GM12878 (cell line): Measurements from ENCODE around the gene PPIA. TPM values are rescaled to one million over a fixed set of nuclear protein-coding genes. Genes with fewer than 3 reads are reported as not detected.

Experiments used
- ATAC-seq: fragments of 200-7000 bp; cut with Tn5 transposase; 3 replicates; pipeline ENCODE4 v1.9.1; 2020; ENCODE audit warnings: mild to moderate bottlenecking, moderate library complexity
- BruUV-seq: library from RNA; stranded (reverse); fragments of 400-500 nt; replicated peaks from 2 replicates; lab custom pipeline; 2021; lab: Mats Ljungman, UMichigan
- CTCF ChIA-PET: fragments of 300-600 bp; sonication (Branson Sonifier 250); formaldehyde crosslinking; extraction: SDS; loops from one replicate; lab custom pipeline; 2021; ENCODE audit warnings: inconsistent platforms; lab: Yijun Ruan, JAX
- POLR2A ChIA-PET: fragments of 350-600 bp; formaldehyde crosslinking; extraction: SDS; loops from one replicate; lab custom pipeline; 2021; ENCODE audit warnings: inconsistent platforms; lab: Charles Lee
- RAD21 ChIA-PET: fragments of 300-600 bp; sonication (Branson Sonifier 250); formaldehyde crosslinking; loops from one replicate; lab custom pipeline; 2023; ENCODE audit warnings: antibody characterized with exemption; ENCODE audit not compliant: unreplicated experiment; lab: Charles Lee
- SMC1A ChIA-PET: fragments of 300-600 bp; sonication (Branson Sonifier 250); formaldehyde crosslinking; loops from one replicate; lab custom pipeline; 2023; ENCODE audit not compliant: unreplicated experiment, uncharacterized antibody; lab: Charles Lee
- DNase-seq: peaks from one replicate; pipeline ENCODE4 v3.0.0-alpha.2; 2011; ENCODE audit warnings: low read depth, low spot score
- FAIRE-seq: peaks from 3 replicates; lab custom pipeline; 2011; peaks lifted over from hg19 to GRCh38; lab: Jason Lieb, UNC
- H2AFZ ChIP-seq: 2 replicates; pipeline ENCODE4 v1.6.0; 2011; ENCODE audit warnings: low read depth, low read length, control low read depth; ENCODE audit not compliant: control insufficient read depth
- H3K27ac ChIP-seq: 2 replicates; pipeline ENCODE4 v1.5.1; 2011; ENCODE audit warnings: control low read depth; ENCODE audit not compliant: control insufficient read depth, insufficient read depth
- H3K27me3 ChIP-seq, 2 experiments: replicated peaks in 1 of 2; 2 replicates each; pipeline versions ENCODE4 v1.6.0 to v1.6.1; 2011; ENCODE audit warnings: low read length in 1 of 2; ENCODE audit not compliant: control insufficient read depth in 2 of 2, insufficient read depth in 2 of 2
- H3K36me3 ChIP-seq, 2 experiments: 2 replicates each; pipeline ENCODE4 v1.5.1; 2011; ENCODE audit warnings: low read length in 1 of 2; ENCODE audit not compliant: control insufficient read depth in 2 of 2, insufficient read depth in 2 of 2
- H3K4me1 ChIP-seq: 2 replicates; pipeline ENCODE4 v1.6.1; 2011; ENCODE audit warnings: mild to moderate bottlenecking, low read length, moderate library complexity, mixed read lengths; ENCODE audit not compliant: control insufficient read depth, insufficient read depth
- H3K4me2 ChIP-seq: 2 replicates; pipeline ENCODE4 v1.6.0; 2011; ENCODE audit warnings: control low read depth; ENCODE audit not compliant: control insufficient read depth, insufficient read depth
- H3K4me3 ChIP-seq: fragments of 200-600 bp; sonication (generic); 2 replicates; pipeline ENCODE4 v1.5.1; 2016
- H3K79me2 ChIP-seq: 2 replicates; pipeline ENCODE4 v1.6.0; 2011; ENCODE audit warnings: low read length; ENCODE audit not compliant: control insufficient read depth, insufficient read depth
- H3K9ac ChIP-seq: 2 replicates; pipeline ENCODE4 v1.8.0; 2011; ENCODE audit warnings: low read length, control low read depth, mixed read lengths; ENCODE audit not compliant: control insufficient read depth, insufficient read depth
- H3K9me3 ChIP-seq: replicated peaks from 3 replicates; pipeline ENCODE4 v1.5.1; 2011; ENCODE audit warnings: mild to moderate bottlenecking, low read length; ENCODE audit not compliant: control insufficient read depth, insufficient read depth
- H4K20me1 ChIP-seq: 2 replicates; pipeline ENCODE4 v1.6.0; 2011; ENCODE audit not compliant: control insufficient read depth, insufficient read depth
- GATAD2B ChIP-seq: fragments of 450-650 bp; conservative IDR thresholded peaks from 2 replicates; pipeline ENCODE4 v1.6.1; 2017; ENCODE audit warnings: low read depth, mild to moderate bottlenecking, moderate library complexity
- IRF3 ChIP-seq: fragments of 450-650 bp; IDR thresholded peaks from 2 replicates; pipeline ENCODE4 v1.6.1; 2014; ENCODE audit warnings: mild to moderate bottlenecking
- LARP7 ChIP-seq: fragments of 450-650 bp; IDR thresholded peaks from 2 replicates; pipeline ENCODE4 v1.6.1; 2017; ENCODE audit warnings: mild to moderate bottlenecking
- NFYA ChIP-seq: IDR thresholded peaks from 2 replicates; pipeline ENCODE4 v1.6.1; 2011; ENCODE audit warnings: low read depth, mild to moderate bottlenecking, low read length, improper control_type of control experiment, borderline replicate concordance
- NKRF ChIP-seq: fragments of 450-650 bp; conservative IDR thresholded peaks from 2 replicates; pipeline ENCODE4 v1.6.1; 2017; ENCODE audit warnings: mild to moderate bottlenecking, moderate library complexity
- PBX3 ChIP-seq: IDR thresholded peaks from 2 replicates; pipeline ENCODE4 v1.6.1; 2011; ENCODE audit warnings: mild to moderate bottlenecking, low read depth, low read length, moderate library complexity; ENCODE audit not compliant: insufficient replicate concordance
- RFX5 ChIP-seq: IDR thresholded peaks from 2 replicates; pipeline ENCODE4 v1.6.1; 2011; ENCODE audit warnings: low read depth, low read length, improper control_type of control experiment
- SMC3 ChIP-seq: IDR thresholded peaks from 2 replicates; pipeline ENCODE4 v1.6.1; 2011; ENCODE audit warnings: low read length, improper control_type of control experiment, borderline replicate concordance
- USF1 ChIP-seq: IDR thresholded peaks from 2 replicates; pipeline ENCODE4 v1.6.1; 2011; ENCODE audit warnings: borderline replicate concordance, low read depth, mild to moderate bottlenecking, moderate library complexity, mixed read lengths, low read length; ENCODE audit not compliant: insufficient read depth; ENCODE audit errors: extremely low read length
- ZBTB11 ChIP-seq: fragments of 450-650 bp; formaldehyde crosslinking; IDR thresholded peaks from 2 replicates; pipeline ENCODE4 v1.5.0; 2022; ENCODE audit warnings: mild to moderate bottlenecking, missing genetic modification characterization
- ZNF384 ChIP-seq: IDR thresholded peaks from 2 replicates; pipeline ENCODE4 v1.6.1; 2012; ENCODE audit warnings: low read depth, mild to moderate bottlenecking, low read length, improper control_type of control experiment, borderline replicate concordance
- WGBS: methylation state at CpG from one replicate; pipeline ENCODE4 v1.1.6; 2016; ENCODE audit warnings: low lambda C conversion rate; ENCODE audit not compliant: insufficient replicate concordance, insufficient coverage; ENCODE audit errors: missing lambda C conversion rate; 5-methylcytosine and 5-hydroxymethylcytosine counted together
- in situ Hi-C: fragments of 300-500 bp; cut with MboI; formaldehyde crosslinking; loops from 9 replicates; pipeline ENCODE4 v1.14.3; 2018; ENCODE audit warnings: mixed read lengths
- intact Hi-C: fragments of 100-400 bp; cut with micrococcal nuclease; formaldehyde crosslinking; loops from one replicate; pipeline ENCODE4 v1.14.2; 2022; ENCODE audit not compliant: unreplicated experiment
- polyA plus RNA-seq, 11 experiments: library from polyadenylated mRNA; depleted of rRNA in 4 of 11; unstranded in 6 of 11; stranded (reverse) in 5 of 11; fragments of >200 nt; fragmentation: Nextera tagmentation in 4 of 11; fragmentation: Illumina TruSeq in 1 of 11; extraction: Ambion mirVana in 4 of 11; extraction: Trizol in 1 of 11; gene quantifications; 1 replicate in 1 of 11; 2 replicates in 10 of 11; pipeline versions ENCODE4 v1.2.1 to v1.2.3, GENCODE V29; 2011 to 2016; ENCODE audit warnings: inconsistent platforms in 2 of 11, missing spikeins in 2 of 11, low read depth in 1 of 11
- total RNA-seq, 4 experiments: library from RNA; depleted of rRNA in 3 of 4; stranded (reverse); fragments of >200 nt in 3 of 4; fragmentation: Illumina TruSeq in 1 of 4; extraction: Trizol in 1 of 4; gene quantifications; 2 replicates each; pipeline versions ENCODE4 v1.2.1 to v1.2.3, GENCODE V29; 2013 to 2021

The PPIA gene
- total and polyA plus RNA-seq, 10 of the 15 experiments (the other 5 are each of a cell fraction or from before 2014, with no cell fraction given), result 2,712 to 7,982 (median 5,027) TPM

GRCh38 chr7:44838751-44839150, 42.3 kb downstream of the PPIA start:
- FAIRE-seq (no peak), ATAC-seq (no peak), DNase-seq (no peak)
- in situ Hi-C loops (no loop called here), intact Hi-C loops (no loop called here)
- no peaks in the 10 kb centered on the region for H3K4me1 ChIP-seq
- no peak overlapping the region for H2AFZ ChIP-seq
- ChIA-PET CTCF (interaction anchor here (1.1 to 1.3 kb wide), 2 partner anchors 9 to 13 kb away, joined by 3 read pairs; partner anchors contain the start of gene H2AZ2), POLR2A (no interaction called here), RAD21 (interaction anchor here (1.1 kb wide), 1 partner anchor 10 kb away, joined by 5 read pairs; no protein-coding TSS in a partner anchor), SMC1A (interaction anchor here (0.8 to 1.6 kb wide), 4 partner anchors 8 to 139 kb away, joined by 3 to 5 read pairs (median 4); no protein-coding TSS in a partner anchor)
- TSS peak; percentile 19 for BruUV-seq
- H3K36me3 ChIP-seq, result peaks cover 7 to 21% of the 10 kb centered on the region in 2 experiments
- no peak overlapping the region for H3K27ac ChIP-seq
- H3K27me3 ChIP-seq, result no peaks in the 10 kb centered on the region
- H3K79me2 ChIP-seq, result peaks cover 31% of the 10 kb centered on the region
- no peak overlapping the region for H3K9ac ChIP-seq
- no peaks in the 10 kb centered on the region; the same call in 1 of the 2 replicates for H4K20me1 ChIP-seq
- H3K9me3 ChIP-seq, result no peaks in the 10 kb centered on the region
- H3K4me3 ChIP-seq, result no peak overlapping the region
- 98% methylated on average over 2 of the region's 2 CpGs for WGBS
- no peak overlapping the region for H3K4me2 ChIP-seq
- TF ChIP-seq NFYA, result no peak
- no peak for TF ChIP-seq ZNF384
- TF ChIP-seq LARP7, result no peak
- TF ChIP-seq USF1, result no peak
- no peak for TF ChIP-seq SMC3
- no peak for TF ChIP-seq IRF3
- no peak for TF ChIP-seq GATAD2B
- TF ChIP-seq ZBTB11 (CRISPR knock-in tag), result no peak
- TF ChIP-seq PBX3, result no peak
- no peak for TF ChIP-seq NKRF
- TF ChIP-seq RFX5, result no peak
